RWPE1 (cell line): ENCODE measurements around the gene MT1H.

Experiments used
- CTCF ChIA-PET: fragments of 350-600 bp; sonication (Branson Sonifier 250); formaldehyde crosslinking; extraction: SDS; loops from one replicate; lab custom pipeline; 2021; lab: Yijun Ruan, JAX
- POLR2A ChIA-PET: fragments of 400-600 bp; formaldehyde crosslinking; extraction: SDS; loops from one replicate; lab custom pipeline; 2020; ENCODE audit warnings: antibody characterized with exemption; ENCODE audit not compliant: low non-redundant PET; lab: Yijun Ruan, JAX
- DNase-seq: peaks from one replicate; pipeline ENCODE4 v3.0.0; 2012; ENCODE audit warnings: low spot score
- H3K27ac ChIP-seq: fragments of 450-650 bp; 2 replicates; pipeline ENCODE4 v1.5.1; 2017
- CTCF ChIP-seq: fragments of 450-650 bp; conservative IDR thresholded peaks from 2 replicates; pipeline ENCODE4 v1.5.1; 2017; ENCODE audit warnings: low read depth, mild to moderate bottlenecking

The MT1H gene

GRCh38 chr16:56643080-56643778, 26.4 kb upstream of the MT1H start:
- ChIA-PET POLR2A (no interaction called here), CTCF (interaction anchor here (0.6 to 0.7 kb wide), 2 partner anchors 18 to 24 kb away, joined by 3 to 6 read pairs; no protein-coding TSS in a partner anchor)
- peak overlapping the region; percentile 44 for H3K27ac ChIP-seq
- TF ChIP-seq CTCF = no peak; the same call in 1 of the 2 replicates
- DNase-seq = no peak

- CTCF ChIA-PET = interaction anchor here (0.6 to 0.7 kb wide), 3 partner anchors 19 to 79 kb away, joined by 3 to 6 read pairs (median 4); no protein-coding TSS in a partner anchor
- no peak for TF ChIP-seq CTCF
- DNase-seq = no peak
- POLR2A ChIA-PET = no interaction called here
- H3K27ac ChIP-seq = peak overlapping the region; percentile 44
These were observed 25.8 kb upstream of the MT1H start for GRCh38 chr16:56643833-56644232.

- POLR2A ChIA-PET = no interaction called here
- CTCF ChIA-PET = no interaction called here
- no peak for TF ChIP-seq CTCF
These were observed 24.3 kb upstream of the MT1H start for GRCh38 chr16:56645311-56645710.

GRCh38 chr16:56645838-56646237, 23.8 kb upstream of the MT1H start:
- no peak overlapping the region for H3K27ac ChIP-seq
- ChIA-PET POLR2A (no interaction called here), CTCF (no interaction called here)
- no peak for DNase-seq
- no peak for TF ChIP-seq CTCF

More at GRCh38 chr16:56645311-56645710, 24.3 kb upstream of the MT1H start:
- H3K27ac ChIP-seq = no peak overlapping the region
- DNase-seq = no peak

GRCh38 chr16:56647641-56648431, 21.8 kb upstream of the MT1H start:
- H3K27ac ChIP-seq = no peak overlapping the region
- CTCF ChIA-PET = interaction anchor here (0.6 kb wide), 1 partner anchor 280 kb away, joined by 5 read pairs; no protein-coding TSS in a partner anchor
- TF ChIP-seq CTCF = no peak
- POLR2A ChIA-PET = no interaction called here
- DNase-seq = no peak

GRCh38 chr16:56649271-56649670, 20.3 kb upstream of the MT1H start:
- POLR2A ChIA-PET = no interaction called here
- H3K27ac ChIP-seq = no peak overlapping the region
- no peak for DNase-seq
- CTCF ChIA-PET = no interaction called here
- TF ChIP-seq CTCF = no peak
